HUES64 (cell line): ENCODE data around the gene ANOS1.
"Not testable (repeated sequence)": the region's sequence is repeated elsewhere in the genome, so short reads cannot be mapped to it uniquely, and the experiment has no call there.

Experiments used
- H3K27ac ChIP-seq: 2 replicates; pipeline ENCODE4 v1.7.0; 2013; ENCODE audit warnings: low read depth, low read length, inconsistent platforms
- H3K27me3 ChIP-seq: 2 replicates; pipeline ENCODE4 v1.6.1; 2013; ENCODE audit warnings: mild to moderate bottlenecking, low read length; ENCODE audit not compliant: insufficient read depth
- H3K36me3 ChIP-seq: 2 replicates; pipeline ENCODE4 v1.6.1; 2013; ENCODE audit warnings: mild to moderate bottlenecking, low read length; ENCODE audit not compliant: insufficient read depth
- H3K4me1 ChIP-seq: 2 replicates; pipeline ENCODE4 v1.6.1; 2013; ENCODE audit warnings: mild to moderate bottlenecking, low read length, moderate library complexity; ENCODE audit not compliant: insufficient read depth
- H3K4me3 ChIP-seq: 2 replicates; pipeline ENCODE4 v1.5.1; 2013; ENCODE audit warnings: mild to moderate bottlenecking, low read length, moderate library complexity
- H3K9ac ChIP-seq: 2 replicates; pipeline ENCODE4 v1.6.1; 2013; ENCODE audit warnings: mild to moderate bottlenecking, low read depth, low read length
- H3K9me3 ChIP-seq: 2 replicates; pipeline ENCODE4 v1.6.1; 2013; ENCODE audit warnings: low read depth, low read length; ENCODE audit not compliant: insufficient read depth
- WGBS: fragments of 150-250, 120-280 bp; methylation state at CpG from one replicate; pipeline ENCODE4 v1.1.7; 2013; ENCODE audit warnings: missing lambda C conversion rate; 5-methylcytosine and 5-hydroxymethylcytosine counted together

ANOS1 gene

DNA sequence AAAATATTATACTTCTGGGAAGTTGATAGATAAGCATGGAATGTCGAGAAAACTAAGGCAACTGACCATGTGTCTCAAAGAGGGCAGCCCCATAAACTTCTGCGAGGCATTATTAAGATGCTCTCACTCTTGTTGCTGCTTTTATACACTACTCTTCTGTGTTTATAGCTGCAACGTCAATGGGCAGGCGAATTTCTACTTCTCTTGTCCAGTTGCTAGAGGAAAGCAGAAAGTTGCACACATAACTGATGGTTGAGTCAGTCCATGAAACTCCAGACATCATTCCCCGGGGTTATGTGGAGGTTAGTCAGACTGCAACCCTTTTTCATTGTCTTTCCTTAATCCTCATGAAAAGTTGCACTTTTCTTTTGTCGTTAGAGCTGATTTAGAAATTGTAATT, 227.5 kb downstream of the ANOS1 start:
- 94% methylated on average over 5 of the region's 6 CpGs for WGBS
- Histone ChIP-seq H3K36me3 (no peaks in the 10 kb centered on the region), H3K27me3 (no peaks in the 10 kb centered on the region), H3K4me1 (no peaks in the 10 kb centered on the region), H3K27ac (no peak overlapping the region), H3K9ac (no peak overlapping the region), H3K9me3 (no peaks in the 10 kb centered on the region), H3K4me3 (no peak overlapping the region)

- H3K36me3 ChIP-seq, H3K27me3 ChIP-seq, H3K9ac ChIP-seq, H3K4me3 ChIP-seq, H3K4me1 ChIP-seq, H3K27ac ChIP-seq, H3K9me3 ChIP-seq: not testable (repeated sequence)
- WGBS = 97% methylated on average over 21 of the region's 21 CpGs
Measured at GRCh38 chrX:8502101-8502500, 229.8 kb downstream of the ANOS1 start.

GRCh38 chrX:8500203-8500602, 231.7 kb downstream of the ANOS1 start:
- Histone ChIP-seq H3K9ac (no peak overlapping the region), H3K27me3 (no peaks in the 10 kb centered on the region), H3K9me3 (no peaks in the 10 kb centered on the region), H3K4me1 (no peaks in the 10 kb centered on the region), H3K36me3 (no peaks in the 10 kb centered on the region), H3K27ac (no peak overlapping the region), H3K4me3 (no peak overlapping the region)
- 96% methylated on average over 3 of the region's 4 CpGs for WGBS

GRCh38 chrX:8495036-8495435, 236.9 kb downstream of the ANOS1 start:
- H3K27me3 ChIP-seq, H3K4me1 ChIP-seq, H3K4me3 ChIP-seq, H3K9me3 ChIP-seq, H3K9ac ChIP-seq, H3K36me3 ChIP-seq, H3K27ac ChIP-seq: not testable (repeated sequence)
- 92% methylated on average over 3 of the region's 4 CpGs for WGBS

- Histone ChIP-seq H3K36me3 (no peaks in the 10 kb centered on the region), H3K27ac (no peak overlapping the region), H3K9me3 (no peaks in the 10 kb centered on the region), H3K4me3 (no peak overlapping the region), H3K27me3 (no peaks in the 10 kb centered on the region), H3K9ac (no peak overlapping the region), H3K4me1 (no peaks in the 10 kb centered on the region)
- 87% methylated on average over 8 of the region's 8 CpGs for WGBS
Measured at GRCh38 chrX:8484360-8484949, 247.5 kb downstream of the ANOS1 start.
